Mucosa of stomach (tissue), 1 donor: Measurements from ENCODE around the gene GTF3C2.
"Not testable (repeated sequence)": the region's sequence is repeated elsewhere in the genome, so short reads cannot be mapped to it uniquely, and the experiment has no call there.

Experiments used
- H3K27me3 ChIP-seq: one replicate; pipeline ENCODE4 v1.7.0; 2013; ENCODE audit warnings: mild to moderate bottlenecking, low read length; ENCODE audit not compliant: control insufficient read depth, insufficient read depth
- H3K36me3 ChIP-seq: one replicate; pipeline ENCODE4 v1.7.0; 2013; ENCODE audit warnings: low read length; ENCODE audit not compliant: control insufficient read depth, insufficient read depth
- H3K4me1 ChIP-seq: one replicate; pipeline ENCODE4 v1.7.0; 2013; ENCODE audit warnings: mild to moderate bottlenecking, low read length; ENCODE audit not compliant: control insufficient read depth, insufficient read depth
- H3K4me3 ChIP-seq: one replicate; pipeline ENCODE4 v1.7.0; 2013; ENCODE audit warnings: low read length
- H3K9ac ChIP-seq: one replicate; pipeline ENCODE4 v1.7.0; 2013; ENCODE audit warnings: mild to moderate bottlenecking, low read length, moderate library complexity
- H3K9me3 ChIP-seq: one replicate; pipeline ENCODE4 v1.7.0; 2013; ENCODE audit warnings: mild to moderate bottlenecking, low read length, moderate library complexity; ENCODE audit not compliant: control insufficient read depth
- donor health status: Pancreatic carcinoma.

The GTF3C2 gene

DNA sequence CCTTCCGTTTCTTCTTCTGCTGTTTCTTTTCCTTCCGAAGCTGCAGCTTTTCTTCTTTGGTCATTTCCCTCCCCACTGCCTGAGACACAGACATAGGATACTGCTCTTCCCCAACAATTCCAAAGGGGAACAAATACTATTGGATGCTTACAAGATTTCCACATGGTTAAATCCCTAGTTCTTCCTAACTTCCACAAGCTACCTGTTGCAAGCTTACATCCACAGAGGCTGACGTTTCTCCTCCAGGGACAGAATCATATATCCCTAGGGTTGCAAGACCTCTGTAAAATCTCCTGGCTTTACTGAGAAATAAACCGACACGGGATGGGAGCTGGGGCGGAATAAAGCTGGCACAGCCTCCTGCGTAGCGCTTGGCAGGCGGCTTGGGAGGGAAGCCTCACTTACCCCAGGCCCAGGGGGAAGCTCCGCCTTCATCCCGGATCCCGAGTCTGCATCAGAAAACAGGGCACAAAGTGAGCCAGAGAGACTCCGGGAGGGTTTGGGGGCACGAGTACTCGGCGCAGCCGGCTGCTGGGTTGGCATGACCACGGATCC lies 13.0 kb upstream of the GTF3C2 start:
- H3K9me3 ChIP-seq, result no peaks in the 10 kb centered on the region
- H3K9ac ChIP-seq, result peak overlapping the region; percentile 90
- H3K36me3 ChIP-seq, result peaks cover 20% of the 10 kb centered on the region
- no peaks in the 10 kb centered on the region for H3K27me3 ChIP-seq
- peak overlapping the region; percentile 51 for H3K4me3 ChIP-seq
- H3K4me1 ChIP-seq, result peaks cover 30% of the 10 kb centered on the region

DNA sequence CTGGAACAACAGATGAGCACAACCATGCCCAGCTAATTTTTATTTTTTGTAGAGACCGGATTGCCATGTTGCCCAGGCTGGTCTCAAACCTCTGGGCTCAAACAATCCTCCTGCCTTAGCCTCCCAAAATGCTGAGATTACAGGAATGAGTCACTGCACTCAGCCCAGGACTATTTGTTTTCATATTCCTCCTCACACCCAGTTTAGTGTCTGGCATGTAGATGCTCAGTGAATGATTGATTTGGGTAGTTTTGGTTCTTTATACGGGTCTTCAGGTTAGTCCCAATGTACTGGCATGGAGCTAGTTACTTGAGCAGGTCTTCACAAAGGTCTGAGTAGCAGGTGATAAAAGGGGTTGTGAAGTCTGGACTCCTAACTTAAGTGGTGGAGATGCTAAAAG lies 7.4 kb upstream of the GTF3C2 start:
- H3K9me3 ChIP-seq, result no peaks in the 10 kb centered on the region
- H3K27me3 ChIP-seq, result no peaks in the 10 kb centered on the region
- peaks cover 19% of the 10 kb centered on the region for H3K36me3 ChIP-seq
- no peak overlapping the region for H3K9ac ChIP-seq
- peaks cover 3% of the 10 kb centered on the region for H3K4me1 ChIP-seq
- no peak overlapping the region for H3K4me3 ChIP-seq

DNA sequence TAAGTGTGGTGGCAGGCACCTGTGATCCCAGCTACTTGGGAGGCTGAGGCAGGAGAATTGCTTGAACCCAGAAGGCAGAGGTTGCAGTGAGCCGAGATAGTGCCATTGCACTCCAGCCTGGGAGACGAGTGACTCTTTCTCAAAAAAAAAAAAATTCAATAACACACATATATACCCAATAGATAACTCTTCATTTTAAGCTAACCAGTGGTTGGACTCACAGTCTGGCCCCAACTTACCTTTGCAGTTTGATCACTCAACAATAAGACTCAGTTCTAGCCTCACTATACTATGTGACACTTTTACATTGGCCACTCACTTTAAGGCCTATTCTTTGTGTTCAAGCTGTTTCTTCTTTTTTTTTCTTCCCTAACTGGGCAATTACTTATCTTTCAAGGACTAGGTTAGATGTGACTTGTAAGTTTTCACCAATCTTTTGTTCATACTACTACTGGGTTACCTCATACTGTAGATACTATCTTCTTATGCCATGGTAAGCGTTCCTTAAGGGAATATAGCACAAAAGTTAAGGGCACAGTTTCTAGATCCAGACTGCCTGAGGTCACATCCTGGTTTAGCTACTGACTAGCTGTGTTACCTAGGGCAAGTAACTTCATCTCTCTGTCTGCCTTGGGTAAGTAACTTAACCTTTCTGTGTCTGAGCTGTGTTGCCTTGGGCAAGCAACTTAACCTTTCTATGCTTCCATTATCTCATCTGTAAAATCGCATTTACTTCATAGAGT lies 6.3 kb upstream of the GTF3C2 start:
- no peak overlapping the region for H3K4me3 ChIP-seq
- H3K9ac ChIP-seq, result no peak overlapping the region
- H3K4me1 ChIP-seq, result peaks cover under 1% of the 10 kb centered on the region
- H3K9me3 ChIP-seq, result no peaks in the 10 kb centered on the region
- peaks cover 16% of the 10 kb centered on the region for H3K36me3 ChIP-seq
- H3K27me3 ChIP-seq, result no peaks in the 10 kb centered on the region

DNA sequence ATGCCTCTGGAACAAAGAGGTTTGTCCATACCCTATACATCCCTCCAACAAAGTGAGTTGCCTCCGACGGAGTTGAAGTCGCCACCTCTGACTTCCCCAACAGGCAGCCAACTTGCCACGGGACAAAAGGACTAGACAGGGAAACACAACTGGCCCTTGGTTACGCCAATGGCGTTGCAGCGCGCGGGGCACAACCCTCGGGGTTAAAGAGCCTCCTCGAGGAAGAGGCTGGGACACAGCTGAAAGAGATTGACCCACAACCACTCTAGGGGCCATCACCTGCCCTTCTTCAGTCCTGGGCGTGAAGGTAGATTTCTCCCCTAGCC lies 545 bp downstream of the GTF3C2 start:
- H3K4me1 ChIP-seq, result peaks cover 15% of the 10 kb centered on the region
- peak overlapping the region; percentile 78 for H3K4me3 ChIP-seq
- no peaks in the 10 kb centered on the region for H3K9me3 ChIP-seq
- no peaks in the 10 kb centered on the region for H3K27me3 ChIP-seq
- peak overlapping the region; percentile 77 for H3K9ac ChIP-seq
- no peaks in the 10 kb centered on the region for H3K36me3 ChIP-seq

DNA sequence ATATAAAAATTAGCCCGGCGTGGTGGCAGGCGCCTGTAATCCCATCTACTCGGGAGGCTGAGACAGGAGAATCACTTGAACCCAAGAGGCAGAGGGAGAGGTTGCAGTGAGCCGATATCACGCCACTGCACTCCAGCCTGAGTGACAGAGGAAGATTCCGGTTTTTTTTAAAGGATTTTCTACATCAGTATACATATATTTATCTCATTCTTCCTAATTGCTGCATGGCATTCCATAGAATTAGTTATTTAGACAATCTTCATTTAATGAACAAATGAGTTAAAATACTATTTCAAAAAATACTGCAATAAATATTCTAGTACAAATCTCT lies 2.0 kb downstream of the GTF3C2 start:
- no peaks in the 10 kb centered on the region for H3K9me3 ChIP-seq
- no peak overlapping the region for H3K9ac ChIP-seq
- H3K27me3 ChIP-seq, result no peaks in the 10 kb centered on the region
- H3K4me3 ChIP-seq, result no peak overlapping the region
- peaks cover 15% of the 10 kb centered on the region for H3K4me1 ChIP-seq
- H3K36me3 ChIP-seq, result no peaks in the 10 kb centered on the region

DNA sequence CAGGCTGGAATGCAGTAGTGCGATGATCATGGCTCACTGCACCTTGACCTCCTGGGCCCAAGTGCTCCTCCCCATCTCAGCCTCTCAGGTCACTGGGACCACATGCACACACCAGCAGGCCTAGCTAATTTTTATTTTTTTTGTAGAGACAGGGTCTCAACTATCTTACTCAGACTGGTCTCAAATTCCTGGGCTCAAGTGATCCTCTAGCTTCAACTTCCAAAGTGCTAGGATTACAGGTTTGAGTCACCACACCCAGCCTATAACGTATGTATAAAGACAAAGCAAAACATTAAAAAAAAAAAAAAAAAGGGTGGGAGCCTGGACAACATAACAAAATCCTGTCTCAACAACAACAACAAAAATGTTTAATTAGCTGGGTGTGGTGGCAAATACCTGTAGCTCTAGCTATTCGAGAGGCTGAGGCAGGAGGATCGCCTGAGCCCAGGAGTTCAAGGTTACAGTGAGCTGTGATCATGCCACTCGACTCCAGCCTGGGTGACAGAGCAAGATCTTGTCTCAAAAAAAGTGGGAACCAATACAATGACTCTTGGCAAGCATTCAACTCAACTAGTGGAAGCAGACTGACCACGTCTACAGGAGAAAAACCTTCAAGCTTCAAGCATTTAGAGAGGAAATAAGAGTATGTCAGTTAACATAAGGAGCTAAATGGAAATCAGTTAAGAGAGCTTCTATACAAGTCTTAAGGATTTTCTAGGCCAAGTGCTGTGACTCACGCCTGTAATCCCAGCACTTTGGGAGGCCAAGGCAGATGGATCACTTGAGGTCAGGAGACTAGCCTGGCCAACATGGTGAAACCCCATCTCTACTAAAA lies 2.6 kb downstream of the GTF3C2 start:
- no peak overlapping the region for H3K4me3 ChIP-seq
- H3K36me3 ChIP-seq, result no peaks in the 10 kb centered on the region
- H3K4me1 ChIP-seq, result peaks cover 15% of the 10 kb centered on the region
- H3K9me3 ChIP-seq, result no peaks in the 10 kb centered on the region
- H3K9ac ChIP-seq, result no peak overlapping the region
- no peaks in the 10 kb centered on the region for H3K27me3 ChIP-seq

DNA sequence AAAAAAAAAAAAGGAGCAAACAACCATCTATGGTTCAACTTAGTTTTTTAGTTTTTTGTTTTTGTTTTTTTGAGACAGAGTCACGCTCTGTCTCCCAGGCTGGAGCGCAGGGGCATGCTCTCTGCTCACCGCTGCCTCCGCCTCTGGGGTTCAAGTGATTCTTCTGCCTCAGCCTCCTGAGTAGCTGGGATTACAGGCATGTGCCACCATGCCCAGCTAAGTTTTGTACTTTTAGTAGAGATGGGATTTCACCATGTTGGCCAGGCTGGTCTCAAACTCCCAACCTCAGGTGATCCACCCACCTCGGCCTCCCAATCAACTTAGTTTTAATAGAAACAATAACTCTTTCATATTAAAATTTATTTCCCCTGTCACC lies 3.2 kb downstream of the GTF3C2 start:
- not testable (repeated sequence) for H3K27me3 ChIP-seq, H3K9me3 ChIP-seq, H3K36me3 ChIP-seq, H3K4me3 ChIP-seq, H3K9ac ChIP-seq
- H3K4me1 ChIP-seq, result peaks cover 15% of the 10 kb centered on the region

DNA sequence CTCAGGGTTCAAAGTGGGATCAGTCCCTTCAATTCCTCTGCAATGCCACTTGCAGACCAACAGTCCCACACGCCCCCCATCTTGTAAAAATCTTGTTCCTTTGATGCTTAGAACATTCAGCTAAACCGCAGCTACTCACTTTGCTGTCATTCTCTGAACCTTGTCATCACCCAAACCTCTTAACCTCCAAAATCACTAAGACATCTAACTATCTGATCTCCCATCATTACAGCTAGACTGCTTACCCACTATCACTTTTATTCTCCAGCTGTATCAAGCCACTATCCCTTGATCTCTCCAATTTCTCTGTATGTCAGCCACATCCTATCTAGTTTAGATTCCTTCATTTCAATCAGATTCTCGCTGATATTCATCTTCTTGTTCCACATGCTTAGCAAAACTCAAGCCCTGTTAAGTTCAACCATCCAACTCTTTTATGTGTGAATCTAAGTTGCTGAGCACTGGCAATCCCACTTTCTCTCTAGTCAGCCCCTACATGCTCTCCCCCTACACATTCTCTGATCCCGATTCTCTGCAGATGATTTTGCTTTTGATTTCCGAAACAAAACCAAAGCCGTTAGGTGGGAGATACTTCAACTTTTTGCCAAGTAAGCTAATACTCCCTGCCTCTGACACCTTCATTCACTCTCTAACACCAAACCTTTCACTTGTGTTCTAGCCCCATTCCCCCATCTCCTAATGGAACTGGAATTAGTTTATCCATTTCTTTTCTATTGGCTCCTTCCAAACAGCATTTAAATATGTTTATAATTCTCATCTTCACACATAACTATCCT lies 4.6 kb downstream of the GTF3C2 start:
- Histone ChIP-seq H3K9ac (no peak overlapping the region), H3K9me3 (no peaks in the 10 kb centered on the region), H3K4me1 (peaks cover 11% of the 10 kb centered on the region), H3K36me3 (no peaks in the 10 kb centered on the region), H3K27me3 (no peaks in the 10 kb centered on the region), H3K4me3 (no peak overlapping the region)

DNA sequence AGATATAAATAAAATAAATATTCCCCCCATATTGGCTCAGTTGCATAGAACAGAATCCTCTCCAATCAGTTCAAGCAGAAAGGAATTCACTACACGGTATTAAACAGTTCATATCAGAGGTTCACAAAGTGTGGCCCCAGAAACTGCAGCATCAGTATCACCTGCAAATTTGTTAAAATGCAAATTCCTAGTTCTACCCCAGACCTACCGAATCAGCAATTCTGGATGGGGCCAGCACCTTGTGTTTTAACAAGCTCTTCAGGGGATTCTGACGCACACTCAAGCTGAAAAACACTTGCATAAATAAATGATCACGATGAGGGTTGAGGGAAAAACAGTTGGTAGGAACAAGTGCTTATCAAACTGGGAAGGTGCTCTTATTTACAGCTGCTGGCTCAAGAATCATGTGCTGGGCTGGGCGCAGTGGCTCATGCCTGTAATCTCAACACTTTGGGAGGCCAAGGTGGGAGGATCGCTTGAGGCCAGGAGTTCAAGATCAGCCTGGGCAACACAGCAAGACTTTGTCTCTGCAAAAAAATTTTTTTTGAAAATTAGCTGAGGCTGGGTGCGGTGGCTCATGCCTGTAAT lies 6.4 kb downstream of the GTF3C2 start:
- H3K9me3 ChIP-seq, result no peaks in the 10 kb centered on the region
- no peak overlapping the region for H3K4me3 ChIP-seq

DNA sequence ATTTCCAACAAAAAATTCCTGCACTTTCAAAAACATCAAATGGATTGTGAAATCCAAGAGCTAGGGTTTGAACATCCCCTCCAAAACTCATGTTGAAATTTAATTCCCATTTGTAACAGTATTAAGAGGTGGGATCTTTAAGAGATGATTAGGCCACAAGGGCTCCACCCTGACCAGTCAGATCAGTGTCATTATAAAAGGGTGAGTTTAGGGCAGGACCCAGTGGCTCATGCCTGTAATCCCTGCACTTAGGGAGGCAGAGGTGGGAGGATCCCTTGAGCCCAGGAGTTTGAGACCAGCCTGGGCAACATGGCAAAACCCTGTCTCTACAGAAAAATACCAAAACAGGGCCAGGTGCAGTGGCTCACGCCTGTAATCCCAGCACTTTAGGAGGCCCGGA lies 8.9 kb downstream of the GTF3C2 start:
- Histone ChIP-seq H3K4me3 (no peak overlapping the region), H3K4me1 (no peaks in the 10 kb centered on the region), H3K27me3 (no peaks in the 10 kb centered on the region), H3K36me3 (no peaks in the 10 kb centered on the region), H3K9ac (no peak overlapping the region), H3K9me3 (no peaks in the 10 kb centered on the region)

More for the DNA sequence above, 6.4 kb downstream of the GTF3C2 start:
- H3K36me3 ChIP-seq, result no peaks in the 10 kb centered on the region
- peaks cover 11% of the 10 kb centered on the region for H3K4me1 ChIP-seq
- H3K27me3 ChIP-seq, result no peaks in the 10 kb centered on the region
- H3K9ac ChIP-seq, result no peak overlapping the region

DNA sequence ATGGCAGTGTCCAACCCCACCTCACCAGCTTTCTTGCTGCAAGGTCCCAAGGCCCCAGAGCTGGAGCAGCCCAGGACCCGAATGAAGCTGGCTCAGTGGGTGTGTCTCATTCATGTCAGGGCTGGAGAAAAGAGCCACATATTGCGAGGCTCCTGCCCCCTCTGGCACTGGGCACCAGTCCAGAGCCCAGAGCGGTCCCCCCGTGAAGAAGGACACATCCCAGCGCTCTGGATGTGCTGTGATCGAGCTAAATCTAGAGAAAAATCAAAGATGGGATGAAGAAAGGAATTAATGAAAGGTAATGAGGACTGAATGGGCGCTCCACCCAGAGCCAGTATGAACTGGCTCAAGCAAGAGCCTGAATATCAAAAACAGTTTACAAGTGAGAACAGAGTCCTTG lies 20.4 kb downstream of the GTF3C2 start:
- Histone ChIP-seq H3K9me3 (no peaks in the 10 kb centered on the region), H3K27me3 (no peaks in the 10 kb centered on the region), H3K9ac (no peak overlapping the region), H3K36me3 (peaks cover 24% of the 10 kb centered on the region), H3K4me3 (no peak overlapping the region), H3K4me1 (no peaks in the 10 kb centered on the region)
